H1 (cell line): ENCODE data around the gene ARHGAP4. TPM values are rescaled to one million over a fixed set of nuclear protein-coding genes. Genes with fewer than 3 reads are reported as not detected.

Source experiments
- CTCF ChIA-PET: fragments of 300-600 bp; sonication (Branson Sonifier 250); formaldehyde crosslinking; loops from one replicate; lab custom pipeline; 2021; ENCODE audit not compliant: partially characterized antibody; lab: Charles Lee
- POLR2A ChIA-PET: fragments of 300-600 bp; sonication (Branson Sonifier 250); formaldehyde crosslinking; loops from one replicate; lab custom pipeline; 2021; ENCODE audit warnings: inconsistent platforms; ENCODE audit not compliant: partially characterized antibody; lab: Charles Lee
- DNase-seq, 2 experiments: peaks; one replicate each; pipeline versions ENCODE4 v3.0.0 to v3.0.0-alpha.2; 2010 to 2022; ENCODE audit warnings: low spot score in 2 of 2, low read depth in 1 of 2, mixed read lengths in 1 of 2
- FAIRE-seq: peaks from 2 replicates; lab custom pipeline; 2011; peaks lifted over from hg19 to GRCh38; lab: Jason Lieb, UNC
- H2AFZ ChIP-seq: 2 replicates; pipeline ENCODE4 v1.8.1; 2012; ENCODE audit warnings: low read length, inconsistent platforms
- H2AK5ac ChIP-seq: 2 replicates; pipeline ENCODE4 v1.6.1; 2013; ENCODE audit warnings: low read depth, low read length
- H2BK120ac ChIP-seq: replicated peaks from 2 replicates; pipeline ENCODE3; 2013; ENCODE audit warnings: low read depth, low read length, inconsistent platforms
- H2BK12ac ChIP-seq: 2 replicates; pipeline ENCODE4 v1.6.1; 2013; ENCODE audit warnings: low read depth, low read length
- H2BK15ac ChIP-seq: 2 replicates; pipeline ENCODE4 v1.6.1; 2013; ENCODE audit warnings: low read length
- H2BK20ac ChIP-seq: 2 replicates; pipeline ENCODE4 v1.6.1; 2013; ENCODE audit warnings: low read length
- H2BK5ac ChIP-seq: 2 replicates; pipeline ENCODE4 v1.6.1; 2013; ENCODE audit warnings: low read depth, low read length
- H3K14ac ChIP-seq: 2 replicates; pipeline ENCODE4 v1.6.1; 2013; ENCODE audit warnings: inconsistent platforms; ENCODE audit not compliant: insufficient read length
- H3K18ac ChIP-seq: 2 replicates; pipeline ENCODE4 v1.6.1; 2013; ENCODE audit warnings: low read length; ENCODE audit errors: extremely low read depth
- H3K23ac ChIP-seq: 2 replicates; pipeline ENCODE4 v1.6.1; 2013; ENCODE audit warnings: inconsistent platforms; ENCODE audit not compliant: insufficient read length
- H3K23me2 ChIP-seq: 2 replicates; pipeline ENCODE4 v1.6.1; 2013; ENCODE audit warnings: low read depth, low read length
- H3K27ac ChIP-seq: 2 replicates; pipeline ENCODE4 v1.6.1; 2011; ENCODE audit warnings: low read depth, low read length, inconsistent platforms
- H3K27me3 ChIP-seq, 4 experiments: replicated peaks in 1 of 4; 1 replicate in 1 of 4; 2 replicates in 3 of 4; pipeline versions ENCODE4 v1.6.1 to v1.8.1; 2011 to 2013; ENCODE audit warnings: low read length in 3 of 4, mild to moderate bottlenecking in 3 of 4, inconsistent platforms in 2 of 4, mixed read lengths in 2 of 4, moderate library complexity in 1 of 4; ENCODE audit not compliant: control insufficient read depth in 3 of 4, insufficient read depth in 3 of 4; ENCODE audit errors: extremely low read depth in 1 of 4
- H3K36me3 ChIP-seq, 4 experiments: 2 replicates each; pipeline versions ENCODE4 v1.6.1 to v1.8.1; 2011 to 2013; ENCODE audit warnings: mild to moderate bottlenecking in 4 of 4, low read length in 3 of 4, moderate library complexity in 2 of 4, control low read depth in 1 of 4, inconsistent platforms in 1 of 4; ENCODE audit not compliant: insufficient read depth in 4 of 4, control insufficient read depth in 2 of 4
- H3K4ac ChIP-seq: replicated peaks from 2 replicates; pipeline ENCODE3; 2013; ENCODE audit warnings: low read length, low read depth, mixed read lengths, inconsistent platforms; ENCODE audit not compliant: insufficient read length
- H3K4me1 ChIP-seq, 4 experiments: replicated peaks in 1 of 4; 1 replicate in 1 of 4; 2 replicates in 3 of 4; pipeline versions ENCODE4 v1.6.1 to v1.8.1; 2011 to 2013; ENCODE audit warnings: low read length in 3 of 4, inconsistent platforms in 2 of 4, mixed read lengths in 1 of 4; ENCODE audit not compliant: insufficient read depth in 4 of 4, control insufficient read depth in 3 of 4
- H3K4me2 ChIP-seq, 2 experiments: 2 replicates each; pipeline versions ENCODE4 v1.6.1 to v1.8.1; 2011 to 2013; ENCODE audit warnings: low read depth in 2 of 2, low read length in 2 of 2, control low read depth in 1 of 2, inconsistent platforms in 1 of 2, mild to moderate bottlenecking in 1 of 2; ENCODE audit not compliant: insufficient read depth in 1 of 2
- H3K4me3 ChIP-seq, 4 experiments: fragments of 200-600, 300-600 bp in 1 of 4; sonication (generic), shearing (Covaris generic), sonication (Bioruptor Twin) in 1 of 4; 2 replicates each; pipeline versions ENCODE4 v1.5.1 to v1.8.1; 2011 to 2016; ENCODE audit warnings: low read length in 4 of 4, low read depth in 3 of 4, control low read depth in 2 of 4, inconsistent platforms in 2 of 4, mild to moderate bottlenecking in 2 of 4, mixed read lengths in 1 of 4, moderate library complexity in 1 of 4; ENCODE audit not compliant: insufficient read depth in 2 of 4; ENCODE audit errors: extremely low read depth in 1 of 4
- H3K56ac ChIP-seq: replicated peaks from 2 replicates; pipeline ENCODE3; 2013; ENCODE audit warnings: low read depth, mild to moderate bottlenecking, mixed read lengths, low read length, inconsistent platforms; ENCODE audit not compliant: insufficient read length
- H3K79me1 ChIP-seq: 2 replicates; pipeline ENCODE4 v1.6.1; 2013; ENCODE audit warnings: low read depth, low read length, control low read depth
- H3K79me2 ChIP-seq, 2 experiments: 2 replicates each; pipeline versions ENCODE4 v1.6.1 to v1.8.1; 2012 to 2013; ENCODE audit warnings: low read length in 2 of 2, mild to moderate bottlenecking in 2 of 2, inconsistent platforms in 1 of 2; ENCODE audit not compliant: insufficient read depth in 2 of 2, control insufficient read depth in 1 of 2
- H3K9ac ChIP-seq, 4 experiments: replicated peaks in 1 of 4; 1 replicate in 1 of 4; 2 replicates in 3 of 4; pipeline versions ENCODE4 v1.6.1 to v1.8.1; 2011 to 2013; ENCODE audit warnings: low read depth in 3 of 4, low read length in 3 of 4, control low read depth in 2 of 4, mild to moderate bottlenecking in 2 of 4, moderate library complexity in 2 of 4, inconsistent platforms in 1 of 4; ENCODE audit errors: extremely low read depth in 1 of 4
- H3K9me3 ChIP-seq, 2 experiments: 2 replicates each; pipeline versions ENCODE4 v1.6.1 to v1.8.1; 2012 to 2013; ENCODE audit warnings: mild to moderate bottlenecking in 2 of 2, moderate library complexity in 2 of 2, control low read depth in 1 of 2, inconsistent platforms in 1 of 2, low read depth in 1 of 2, low read length in 1 of 2, mixed read lengths in 1 of 2; ENCODE audit not compliant: insufficient read depth in 2 of 2
- H4K20me1 ChIP-seq, 2 experiments: replicated peaks in 1 of 2; 2 replicates each; pipeline versions ENCODE3 to v1.8.1; 2011 to 2013; ENCODE audit warnings: inconsistent platforms in 2 of 2, low read length in 2 of 2, mild to moderate bottlenecking in 1 of 2; ENCODE audit not compliant: insufficient read depth in 2 of 2, control insufficient read depth in 1 of 2
- H4K5ac ChIP-seq: 2 replicates; pipeline ENCODE4 v1.6.1; 2013; ENCODE audit warnings: low read length, low read depth, mixed read lengths, inconsistent platforms; ENCODE audit not compliant: insufficient read length
- H4K8ac ChIP-seq: 2 replicates; pipeline ENCODE4 v1.8.0; 2013; ENCODE audit warnings: mild to moderate bottlenecking, moderate library complexity, low read length, inconsistent platforms; ENCODE audit not compliant: insufficient read depth; ENCODE audit errors: extremely low read depth
- H4K91ac ChIP-seq: replicated peaks from 2 replicates; pipeline ENCODE3; 2013; ENCODE audit warnings: low read length, mixed read lengths, inconsistent platforms; ENCODE audit not compliant: insufficient read length
- KDM1A ChIP-seq: fragments of 200-600, 300-600 bp; sonication (generic); IDR thresholded peaks from 2 replicates; pipeline ENCODE4 v1.7.1; 2016; ENCODE audit warnings: mild to moderate bottlenecking, low read length, borderline replicate concordance
- TCF12 ChIP-seq: IDR thresholded peaks from 2 replicates; pipeline ENCODE4 v1.6.1; 2011; ENCODE audit warnings: low read depth, mild to moderate bottlenecking, low read length
- WGBS, 2 experiments: shearing (Covaris generic) in 1 of 2; methylation state at CpG; one replicate each; pipeline versions ENCODE4 v1.1.6 to v1.1.7; 2013 to 2015; ENCODE audit warnings: low lambda C conversion rate in 2 of 2, mixed read lengths in 2 of 2, inconsistent platforms in 1 of 2, low coverage in 1 of 2, missing lambda C conversion rate in 1 of 2; ENCODE audit not compliant: insufficient replicate concordance in 2 of 2, insufficient coverage in 1 of 2, insufficient read length in 1 of 2; ENCODE audit errors: extremely low coverage in 1 of 2, missing lambda C conversion rate in 1 of 2; 5-methylcytosine and 5-hydroxymethylcytosine counted together
- polyA plus RNA-seq, 7 experiments: library from polyadenylated mRNA; depleted of rRNA in 3 of 7; stranded (reverse) in 5 of 7; unstranded in 2 of 7; fragments of >200 nt in 5 of 7; fragments of 200-250 nt in 2 of 7; gene quantifications; 1 replicate in 5 of 7; 2 replicates in 1 of 7; 4 replicates in 1 of 7; pipeline versions ENCODE4 v1.2.1 to v1.2.3, GENCODE V29; 2011 to 2013; ENCODE audit warnings: missing spikeins in 2 of 7, mixed read lengths in 2 of 7
- total RNA-seq: library from RNA; stranded (reverse); fragmentation: NEBNext Ultra II Directional; extraction: Animal tissue kit (Norgen Biotek cat#: 25700); gene quantifications from 2 replicates; pipeline ENCODE4 v1.2.1, GENCODE V29; 2021

The ARHGAP4 gene
- total and polyA plus RNA-seq, 2 of the 8 experiments (the other 6 are each of a cell fraction or from before 2014, with no cell fraction given), result 23.9 to 26.0 TPM

DNA sequence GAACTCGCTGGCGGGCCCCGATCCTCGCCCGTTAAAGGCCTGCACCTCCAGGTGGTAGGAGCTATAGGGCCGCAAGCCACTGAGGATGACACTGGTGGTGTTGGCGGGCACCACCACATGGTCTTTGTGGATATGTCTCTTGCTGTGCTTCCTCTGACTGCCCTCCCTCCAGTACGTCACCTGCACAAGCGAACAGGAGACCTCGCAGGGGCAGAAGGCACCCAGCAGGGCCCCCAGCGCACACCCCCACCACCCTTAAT, 60.8 kb downstream of the ARHGAP4 start:
- Histone ChIP-seq H3K23ac (no peak overlapping the region), H4K5ac (no peak overlapping the region), H4K91ac (no peak overlapping the region), H3K18ac (no peak overlapping the region), H2BK5ac (no peak overlapping the region), H3K9ac (no peak overlapping the region), H3K4me3 (no peak overlapping the region), H3K4ac (no peak overlapping the region), H3K14ac (no peak overlapping the region), H4K8ac (no peak overlapping the region), H3K56ac (no peak overlapping the region), H3K4me2 (no peak overlapping the region), H3K79me1 (no peaks in the 10 kb centered on the region), H3K27me3 (no peaks in the 10 kb centered on the region), H2BK12ac (no peak overlapping the region), H3K4me1 (peaks cover 0 to 16% (median 0%) of the 10 kb centered on the region in 4 experiments; a peak in 3 of 7 replicates), H4K20me1 (no peaks in the 10 kb centered on the region), H2BK15ac (no peak overlapping the region), H3K23me2 (no peaks in the 10 kb centered on the region), H2AK5ac (no peak overlapping the region), H3K79me2 (no peaks in the 10 kb centered on the region), H2BK120ac (no peak overlapping the region), H3K9me3 (no peaks in the 10 kb centered on the region), H3K27ac (no peak overlapping the region), H3K36me3 (peaks cover 0 to 22% (median under 1%) of the 10 kb centered on the region in 4 experiments; a peak in 1 of 8 replicates), H2AFZ (no peak overlapping the region), H2BK20ac (no peak overlapping the region)
- FAIRE-seq, result no peak
- ChIA-PET CTCF (interaction anchor here (1.2 kb wide), 1 partner anchor 15 kb away, joined by 4 read pairs; no protein-coding TSS in a partner anchor), POLR2A (no interaction called here)
- TF ChIP-seq KDM1A, result no peak
- no peak for TF ChIP-seq TCF12
- DNase-seq, result no peak
- 100% methylated on average over 3 of the region's 11 CpGs; no CpG with 5 or more reads in 1 of the 2 experiments for WGBS, 2 experiments
